SIG-M5 (cell line): ENCODE results near the gene ZNF561.

Source experiments
- DNase-seq: peaks from one replicate; lab custom pipeline; 2025; lab: John Stamatoyannopoulos, UW

Gene ZNF561

DNA sequence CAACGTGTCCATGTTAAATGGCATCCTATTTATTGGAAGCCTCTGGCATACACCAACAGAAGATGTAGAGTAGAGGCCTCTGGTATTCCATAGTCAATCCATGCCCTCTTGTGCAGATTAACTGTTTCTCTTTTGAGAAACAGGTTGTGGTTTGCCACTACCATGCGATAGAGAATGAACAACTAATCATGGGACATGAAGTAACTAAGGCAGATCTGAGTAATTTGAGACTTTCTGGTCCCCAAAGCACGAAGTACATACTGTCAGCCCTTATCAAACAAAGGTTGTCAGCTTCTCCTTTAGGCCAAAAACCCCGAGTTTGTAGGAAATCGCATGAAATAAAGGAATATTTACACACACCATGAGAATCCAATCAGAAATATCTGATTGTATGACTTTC, 40.3 kb downstream of the ZNF561 start:
- DNase-seq = no peak

DNA sequence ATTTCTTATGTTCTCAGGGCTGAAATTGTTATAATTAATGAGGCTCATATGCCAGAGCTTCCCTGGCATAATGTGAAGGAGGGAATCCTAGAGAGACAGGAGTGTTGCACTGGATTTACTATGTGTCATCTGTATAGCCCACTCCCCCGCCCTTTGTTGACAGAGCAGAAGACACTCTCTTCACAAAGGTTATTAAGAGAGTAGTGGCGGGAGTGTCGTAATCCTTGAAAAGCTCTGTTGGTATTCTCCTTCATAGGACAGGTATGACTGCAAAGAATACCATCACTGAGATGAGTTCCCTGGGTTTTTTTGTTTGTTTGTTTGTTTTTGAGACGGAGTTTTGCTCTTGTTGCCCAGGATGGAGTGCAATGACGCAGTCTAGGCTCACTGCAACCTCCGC, 50.8 kb downstream of the ZNF561 start:
- no peak for DNase-seq

DNA sequence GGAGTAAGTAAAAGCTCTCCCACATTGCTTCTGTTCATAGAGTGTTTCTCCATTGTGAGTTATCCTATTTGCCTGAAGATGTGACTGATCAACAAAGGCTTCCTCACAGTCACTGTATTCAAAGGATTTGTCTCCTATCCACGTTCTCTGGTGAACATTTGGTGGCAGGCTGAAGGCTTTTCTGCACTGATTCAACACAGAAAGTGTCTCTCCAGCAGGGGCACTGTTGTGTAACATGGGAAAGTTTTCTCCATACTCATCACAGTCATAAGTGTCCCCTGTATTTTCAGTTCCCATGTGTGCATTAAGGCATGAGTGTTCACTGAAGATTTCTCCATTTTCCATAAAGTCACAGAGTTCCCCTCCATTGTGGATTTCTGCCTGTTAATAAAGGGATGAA, 54.3 kb downstream of the ZNF561 start:
- no peak for DNase-seq

DNA sequence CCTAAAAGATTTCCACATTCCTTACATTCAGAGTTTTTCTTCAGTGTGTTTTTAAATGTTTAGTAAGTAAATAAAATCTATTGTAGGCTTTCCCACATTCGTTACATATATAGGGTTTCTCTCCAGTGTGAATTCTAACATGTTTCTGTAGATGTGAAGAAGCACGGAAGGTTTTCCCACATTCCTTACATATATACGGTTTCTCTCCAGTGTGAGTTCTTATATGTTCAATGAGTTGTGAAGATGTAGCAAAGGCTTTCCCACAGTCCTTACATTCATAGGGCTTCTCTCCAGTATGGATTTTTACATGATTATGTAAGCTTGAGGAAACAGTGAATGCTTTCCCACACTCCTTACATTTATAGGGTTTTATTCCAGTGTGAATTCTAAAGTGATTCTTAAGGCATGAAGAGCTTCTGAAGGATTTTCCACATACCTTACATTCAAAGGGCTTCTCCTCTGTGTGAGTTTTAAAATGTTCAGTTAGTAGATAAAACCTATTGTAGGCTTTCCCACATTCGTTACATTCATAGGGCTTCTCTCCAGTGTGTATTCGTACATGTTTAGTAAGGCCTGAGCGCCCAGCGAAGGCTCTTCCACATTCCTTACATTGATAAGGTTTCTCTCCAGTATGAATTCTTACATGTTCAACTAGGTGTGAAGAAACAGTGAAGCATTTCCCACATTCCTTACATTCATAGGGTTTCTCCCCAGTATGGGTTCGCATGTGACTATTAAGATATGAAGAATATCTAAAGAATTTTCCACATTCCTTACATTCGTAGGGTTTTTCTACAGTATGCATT, 54.9 kb downstream of the ZNF561 start:
- no peak for DNase-seq
